ENCODE results near the gene MAGEB17.
"Not testable (repeated sequence)": the region's sequence is repeated elsewhere in the genome, so short reads cannot be mapped to it uniquely, and the experiment has no call there.

Gene MAGEB17, protein sequence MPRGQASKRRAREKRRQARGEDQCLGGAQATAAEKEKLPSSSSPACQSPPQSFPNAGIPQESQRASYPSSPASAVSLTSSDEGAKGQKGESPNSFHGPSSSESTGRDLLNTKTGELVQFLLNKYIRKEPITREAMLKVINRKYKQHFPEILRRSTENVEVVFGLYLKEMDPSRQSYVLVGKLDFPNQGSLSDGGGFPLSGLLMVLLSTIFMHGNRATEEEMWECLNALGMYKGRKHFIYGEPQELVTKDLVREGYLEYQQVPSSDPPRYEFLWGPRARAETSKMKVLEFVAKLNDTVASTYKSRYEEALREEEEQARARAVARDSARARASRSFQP

GRCh38 chrX:16167181-16167580, at the start of gene MAGEB17:
Gene MAGEB17 (plus strand): TSS chrX:16167481. CDS start chrX:16170383, 2,902 bp downstream.
- no peak for DNase-seq (ENCODE audit: low spot score)

- no peak for DNase-seq (ENCODE audit: low spot score)
Measured at GRCh38 chrX:16119353-16120220, 47.7 kb upstream of the MAGEB17 start.

GRCh38 chrX:16120431-16120830, 46.9 kb upstream of the MAGEB17 start:
- no peak for DNase-seq (ENCODE audit: low spot score)

GRCh38 chrX:16123222-16123786, 44.0 kb upstream of the MAGEB17 start, which contains the start of gene GRPR:
Gene GRPR (plus strand): TSS chrX:16123565. CDS start chrX:16123954, 389 bp downstream.
- peak; percentile 77 for DNase-seq (ENCODE audit: low spot score)

- no peak for DNase-seq (ENCODE audit: low spot score)
Measured at GRCh38 chrX:16124201-16124600, 43.1 kb upstream of the MAGEB17 start.

DNA sequence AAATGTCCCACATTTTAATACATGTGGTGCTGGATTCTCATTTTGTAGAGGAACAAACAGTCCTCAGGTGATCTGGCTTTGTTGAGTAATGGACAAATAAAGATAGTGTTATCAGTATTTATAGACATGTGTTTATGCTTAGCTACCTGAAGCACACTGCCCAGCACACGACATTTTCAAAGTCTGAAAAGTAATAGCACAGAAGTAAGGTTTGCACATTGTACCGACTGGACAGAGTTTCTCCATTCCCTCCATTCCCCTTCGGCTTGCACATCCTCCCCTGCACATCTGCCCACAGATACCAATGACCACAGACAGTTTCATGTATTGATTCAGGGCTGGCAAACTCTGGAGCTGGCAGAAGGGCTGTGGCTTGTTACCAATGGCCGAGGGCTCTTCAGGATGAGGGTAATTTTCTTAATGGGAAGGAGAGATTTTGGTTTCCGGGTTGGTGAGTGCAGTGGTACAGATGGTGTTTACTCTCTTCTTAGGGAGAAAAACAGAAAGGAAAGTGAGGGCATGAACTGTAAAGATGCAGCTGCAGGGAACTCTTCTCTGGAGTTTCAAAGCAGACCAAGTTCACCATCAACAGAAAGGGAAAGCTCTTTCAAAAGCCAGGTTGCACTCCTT, 41.6 kb upstream of the MAGEB17 start:
- DNase-seq (ENCODE audit: low spot score), result no peak

- no peak for DNase-seq (ENCODE audit: low spot score)
Measured at GRCh38 chrX:16130707-16131106, 36.6 kb upstream of the MAGEB17 start.

- no peak for DNase-seq (ENCODE audit: low spot score)
Measured at GRCh38 chrX:16134936-16135335, 32.3 kb upstream of the MAGEB17 start.

DNA sequence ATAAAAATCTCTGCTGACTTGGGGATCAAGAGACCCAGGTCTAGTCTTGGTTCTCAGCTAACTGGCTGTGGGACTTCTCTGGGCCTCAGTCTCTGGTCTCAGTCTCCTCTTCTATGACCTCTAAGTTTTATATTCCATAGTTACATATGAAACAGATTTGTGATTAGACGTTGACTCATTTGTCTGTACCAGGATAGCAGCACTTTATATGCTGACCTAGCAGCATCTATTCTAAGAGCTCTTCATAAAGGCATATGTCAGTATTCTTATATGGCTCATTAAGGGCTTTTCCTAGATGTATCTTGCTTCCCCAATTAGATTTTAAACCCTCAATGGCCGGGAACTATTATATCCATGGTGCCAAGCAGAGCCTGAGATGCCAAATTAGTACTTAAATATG, 31.2 kb upstream of the MAGEB17 start:
- no peak for DNase-seq (ENCODE audit: low spot score)

GRCh38 chrX:16137416-16138107, 29.7 kb upstream of the MAGEB17 start:
- no peak for DNase-seq (ENCODE audit: low spot score)

DNA sequence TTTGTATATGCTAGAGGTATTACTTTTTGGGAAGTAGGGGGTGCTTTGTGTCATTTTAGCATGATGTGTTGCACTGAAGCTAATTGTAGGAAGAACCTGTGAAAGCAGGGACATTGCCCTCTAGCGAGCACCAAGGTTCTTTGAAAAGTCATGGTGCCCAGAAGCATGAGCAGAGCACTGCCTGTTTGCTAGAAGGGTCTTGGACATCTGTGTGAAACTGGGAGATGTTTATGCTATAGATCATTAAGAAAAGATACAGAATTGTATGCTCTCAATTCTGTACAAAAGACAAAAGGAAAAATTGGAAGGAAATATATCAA, 29.2 kb upstream of the MAGEB17 start:
- DNase-seq (ENCODE audit: low spot score), result peak; percentile 2

DNA sequence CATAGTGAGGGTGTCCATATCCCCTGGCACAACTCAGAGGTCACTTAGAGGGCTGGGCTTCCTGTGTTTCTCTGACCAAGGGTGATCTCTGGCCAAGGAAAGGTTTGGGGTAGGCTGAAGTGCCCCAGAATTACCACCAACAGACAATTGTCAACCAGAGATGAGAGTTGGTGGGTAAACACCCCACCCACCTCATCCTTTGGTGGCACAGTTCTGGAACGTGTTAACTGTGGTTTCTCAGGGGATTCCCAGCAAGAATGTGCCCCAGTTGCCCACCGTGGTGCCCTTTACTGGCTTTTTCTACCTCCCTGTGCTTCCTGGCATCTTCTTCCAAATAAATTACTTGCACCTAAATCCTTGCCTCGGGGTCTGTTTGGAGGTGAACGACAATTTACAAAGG, 26.8 kb upstream of the MAGEB17 start:
- DNase-seq (ENCODE audit: low spot score), result no peak

GRCh38 chrX:16140983-16141382, 26.3 kb upstream of the MAGEB17 start:
- no peak for DNase-seq (ENCODE audit: low spot score)

DNA sequence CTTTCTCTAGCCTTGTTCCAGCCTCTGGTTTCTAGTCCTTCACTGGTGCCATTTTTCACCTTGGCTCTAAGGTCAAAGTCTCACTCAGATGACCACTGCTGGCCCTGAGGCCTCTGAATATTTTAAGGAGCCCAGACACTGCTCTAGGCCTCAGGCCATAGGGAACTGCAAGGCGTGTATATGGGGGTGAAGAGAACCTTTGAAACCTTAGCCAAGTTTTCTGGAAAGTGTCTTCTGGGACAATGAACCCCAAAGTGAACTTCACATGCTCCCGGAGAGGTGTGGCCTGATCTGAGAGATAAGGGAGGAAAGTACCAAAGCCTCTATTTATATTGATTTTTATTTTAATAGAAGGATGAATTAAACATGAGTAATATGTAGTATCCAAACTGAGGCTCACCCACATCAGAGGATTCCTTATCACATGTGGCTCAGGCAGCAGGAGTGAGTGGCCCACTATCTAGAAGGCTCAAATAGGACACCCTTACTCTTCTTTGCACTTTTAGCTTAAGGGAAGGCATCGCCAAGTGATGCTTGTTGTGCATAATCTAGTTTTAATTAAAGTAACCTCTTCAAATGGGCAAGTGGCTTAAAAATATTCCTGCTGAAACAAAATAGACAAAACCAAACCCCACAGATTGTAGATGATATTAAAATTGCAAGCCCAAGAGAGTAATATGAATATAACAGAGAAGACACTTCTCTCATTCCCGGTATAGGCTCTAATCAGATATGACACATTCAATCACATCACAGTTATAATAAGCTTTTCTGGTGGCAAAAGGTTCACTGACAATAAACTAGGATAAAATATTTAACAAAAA, 25.6 kb upstream of the MAGEB17 start:
- no peak for DNase-seq (ENCODE audit: low spot score)

GRCh38 chrX:16142246-16142558, 25.1 kb upstream of the MAGEB17 start:
- DNase-seq (ENCODE audit: low spot score), result no peak

GRCh38 chrX:16143968-16144367, 23.3 kb upstream of the MAGEB17 start:
- no peak for DNase-seq (ENCODE audit: low spot score)

- no peak for DNase-seq (ENCODE audit: low spot score)
Measured at GRCh38 chrX:16144420-16144819, 22.9 kb upstream of the MAGEB17 start.

DNA sequence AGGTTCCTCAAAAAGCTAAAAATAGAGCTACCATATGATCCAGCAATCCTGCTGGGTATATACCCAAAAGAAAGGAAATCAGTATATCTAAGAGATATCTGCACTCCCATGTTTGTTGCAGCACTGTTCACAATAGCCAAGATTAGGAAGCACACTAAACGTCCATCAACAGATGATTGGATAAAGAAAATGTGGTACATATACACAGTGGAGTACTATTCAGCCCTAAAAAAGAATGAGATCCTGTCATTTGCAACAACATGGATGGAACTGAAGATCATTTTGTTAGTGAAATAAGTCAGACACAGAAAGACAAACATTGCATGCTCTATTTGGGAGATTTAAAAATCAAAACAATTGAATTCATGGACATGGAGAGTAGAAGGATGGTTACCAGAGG, 22.2 kb upstream of the MAGEB17 start:
- not testable (repeated sequence) for DNase-seq (ENCODE audit: low spot score)

DNA sequence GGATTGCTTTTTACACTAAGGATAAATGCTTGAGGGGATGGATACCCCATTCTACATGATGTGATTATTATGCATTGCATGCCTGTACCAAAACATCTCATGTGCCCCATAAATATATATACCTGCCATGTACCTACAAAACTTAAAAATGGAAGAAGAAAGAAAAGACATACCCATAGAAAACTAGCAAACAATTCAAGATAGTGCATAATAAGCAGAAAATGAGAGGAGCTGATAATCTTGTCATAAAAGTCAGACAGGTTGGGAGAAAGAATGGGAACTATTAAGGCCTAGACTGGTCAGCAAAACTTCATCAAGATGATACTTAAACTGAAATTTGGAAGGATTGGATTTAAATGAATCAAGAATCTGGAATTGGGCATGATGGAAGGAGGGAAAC, 21.6 kb upstream of the MAGEB17 start:
- DNase-seq (ENCODE audit: low spot score), result no peak

GRCh38 chrX:16148896-16149295, 18.4 kb upstream of the MAGEB17 start:
- DNase-seq (ENCODE audit: low spot score), result no peak

DNA sequence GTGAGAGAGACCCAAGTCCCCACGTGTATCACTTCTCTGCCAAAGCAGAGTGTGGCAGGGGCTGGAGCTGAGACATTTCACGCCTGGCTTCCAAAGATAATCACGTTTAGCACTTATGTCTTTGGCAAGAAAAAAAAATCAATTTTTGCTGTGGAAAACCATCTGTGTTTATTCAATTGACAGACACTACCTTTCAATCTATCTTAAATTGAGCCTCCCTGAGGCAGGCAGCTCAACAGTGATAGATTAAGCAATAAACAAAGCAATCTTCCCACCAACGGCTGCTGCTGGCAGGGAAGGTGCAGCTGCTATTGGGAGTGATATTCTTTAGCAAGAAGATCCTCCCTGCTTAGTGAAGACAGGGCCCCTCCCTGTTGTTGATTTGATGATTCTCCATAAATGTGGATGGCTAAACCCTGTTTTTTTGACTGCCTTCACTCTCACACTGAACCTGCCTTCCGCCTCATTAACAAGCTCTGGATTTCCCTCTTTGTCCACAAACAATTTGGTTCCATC, 11.6 kb upstream of the MAGEB17 start:
- no peak for DNase-seq (ENCODE audit: low spot score)

Measured in Ammon's horn (tissue), 1 donor.